NCI-H2029 treated with DMSO at 0.1 percent for 48 hours (cell line): Measurements from ENCODE around the gene PRKCI.
"Not testable (repeated sequence)": the region's sequence is repeated elsewhere in the genome, so short reads cannot be mapped to it uniquely, and the experiment has no call there.

Source experiments
- DNase-seq: peaks from one replicate; lab custom pipeline; 2025; lab: John Stamatoyannopoulos, UW

The PRKCI gene

DNA sequence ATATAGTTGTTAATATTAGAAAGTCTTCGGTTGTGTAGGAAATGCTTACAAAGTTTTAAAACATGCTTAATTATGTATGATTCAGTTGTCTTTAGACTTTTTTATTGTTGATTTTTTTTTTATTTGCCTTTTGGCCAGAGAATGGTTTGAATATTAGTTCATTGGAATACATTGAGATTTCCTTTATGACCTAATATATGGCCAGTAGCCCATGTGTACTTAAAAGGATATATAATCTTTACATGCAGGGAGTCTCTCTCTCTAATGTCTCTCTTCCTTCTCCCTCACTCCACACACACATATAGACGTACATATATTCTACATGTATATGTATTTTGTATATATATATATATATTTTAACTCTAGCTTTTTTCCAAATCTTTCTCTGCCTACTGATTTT, 68.0 kb downstream of the PRKCI start:
- DNase-seq, result no peak

DNA sequence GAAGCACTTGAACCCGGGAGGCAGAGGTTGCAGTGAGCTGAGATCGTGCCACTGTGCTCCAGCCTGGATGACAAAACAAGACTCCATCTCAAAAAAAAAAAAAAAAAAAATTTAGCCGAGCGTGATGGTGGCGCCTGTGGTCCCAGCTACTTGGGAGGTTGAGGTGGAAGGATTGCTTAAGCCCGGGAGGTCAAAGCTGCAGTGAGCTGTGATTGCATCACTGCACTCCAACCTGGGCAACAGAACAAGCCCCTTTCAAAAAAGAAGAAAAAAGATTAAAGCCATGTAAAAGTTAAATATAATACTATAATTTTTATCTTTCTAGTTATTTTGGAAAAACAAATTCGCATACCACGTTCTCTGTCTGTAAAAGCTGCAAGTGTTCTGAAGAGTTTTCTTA, 73.4 kb downstream of the PRKCI start:
- no peak for DNase-seq

DNA sequence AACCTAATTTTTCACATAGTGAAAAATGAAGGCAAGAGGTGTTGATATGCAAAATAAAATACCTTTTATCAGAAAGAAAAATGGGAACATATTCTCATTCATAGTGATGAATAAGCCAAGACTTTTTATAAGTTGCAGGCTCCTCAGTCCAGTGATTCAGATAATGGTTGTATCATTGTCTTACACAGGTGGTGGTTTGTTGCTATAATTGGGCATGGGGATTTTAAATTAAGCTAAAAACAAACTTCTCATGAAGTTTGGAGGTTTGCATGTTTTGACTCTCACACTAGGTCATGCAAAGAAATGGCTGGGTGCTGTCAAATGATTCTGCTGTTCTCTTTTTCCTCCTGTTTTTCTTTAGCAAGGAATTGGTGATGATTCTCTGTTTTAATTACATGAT, 74.5 kb downstream of the PRKCI start:
- DNase-seq, result no peak

DNA sequence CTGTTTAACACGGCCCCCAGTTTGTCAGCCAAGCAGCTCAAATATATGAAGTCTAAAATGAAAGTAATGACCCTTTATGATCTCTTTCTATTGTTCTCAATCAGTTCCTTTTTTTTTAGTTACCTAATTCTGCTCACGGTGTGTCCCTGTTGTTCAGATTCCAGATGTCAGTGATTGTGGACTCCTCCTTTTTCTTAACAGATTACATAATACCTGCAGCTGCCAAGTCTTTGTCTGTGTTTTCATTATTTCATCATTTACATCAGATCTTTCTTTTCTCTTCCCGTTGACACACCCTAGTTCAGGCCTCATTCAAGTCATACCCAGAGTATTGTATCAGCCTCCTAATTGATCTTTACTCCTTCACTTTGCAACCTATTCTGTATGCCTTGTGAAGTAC, 79.2 kb downstream of the PRKCI start:
- DNase-seq, result peak; percentile 6

DNA sequence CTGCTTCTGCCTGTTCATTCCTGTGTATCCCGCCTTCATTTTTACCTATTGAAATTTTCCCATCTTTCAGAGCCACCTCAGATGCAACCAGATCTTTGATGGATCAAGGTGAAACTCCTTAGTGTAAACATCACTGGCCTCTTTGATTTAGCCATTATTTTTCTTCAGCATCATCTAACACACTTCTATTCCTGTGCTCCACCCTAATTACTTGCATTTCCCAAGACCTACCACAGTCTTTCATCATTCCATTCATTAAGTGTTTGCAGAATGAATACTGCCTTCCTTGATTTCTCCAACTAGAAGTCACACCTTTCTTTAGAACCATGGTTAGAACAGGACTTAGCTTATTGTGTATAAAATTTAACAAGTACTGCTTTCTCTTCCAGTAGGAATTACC, 79.8 kb downstream of the PRKCI start:
- no peak for DNase-seq

DNA sequence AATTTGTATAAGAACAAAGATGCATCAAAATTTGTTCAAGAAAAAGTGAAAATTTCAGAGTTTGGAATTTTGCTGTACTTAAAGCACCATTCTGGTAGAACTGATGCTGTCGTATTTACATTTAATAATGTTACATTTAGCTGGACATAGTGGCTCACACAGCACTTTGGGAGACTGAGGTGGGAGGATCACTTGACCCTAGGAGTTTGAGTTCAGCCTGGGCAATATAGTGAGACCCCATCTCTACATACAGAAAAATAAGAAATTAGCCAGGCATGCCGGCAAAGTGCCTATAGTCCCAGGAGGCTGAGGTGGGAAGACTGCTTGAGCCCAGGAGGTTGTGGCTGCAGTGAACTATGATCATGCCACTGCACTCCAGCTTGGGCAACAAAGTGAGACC, 83.8 kb downstream of the PRKCI start:
- DNase-seq, result no peak

DNA sequence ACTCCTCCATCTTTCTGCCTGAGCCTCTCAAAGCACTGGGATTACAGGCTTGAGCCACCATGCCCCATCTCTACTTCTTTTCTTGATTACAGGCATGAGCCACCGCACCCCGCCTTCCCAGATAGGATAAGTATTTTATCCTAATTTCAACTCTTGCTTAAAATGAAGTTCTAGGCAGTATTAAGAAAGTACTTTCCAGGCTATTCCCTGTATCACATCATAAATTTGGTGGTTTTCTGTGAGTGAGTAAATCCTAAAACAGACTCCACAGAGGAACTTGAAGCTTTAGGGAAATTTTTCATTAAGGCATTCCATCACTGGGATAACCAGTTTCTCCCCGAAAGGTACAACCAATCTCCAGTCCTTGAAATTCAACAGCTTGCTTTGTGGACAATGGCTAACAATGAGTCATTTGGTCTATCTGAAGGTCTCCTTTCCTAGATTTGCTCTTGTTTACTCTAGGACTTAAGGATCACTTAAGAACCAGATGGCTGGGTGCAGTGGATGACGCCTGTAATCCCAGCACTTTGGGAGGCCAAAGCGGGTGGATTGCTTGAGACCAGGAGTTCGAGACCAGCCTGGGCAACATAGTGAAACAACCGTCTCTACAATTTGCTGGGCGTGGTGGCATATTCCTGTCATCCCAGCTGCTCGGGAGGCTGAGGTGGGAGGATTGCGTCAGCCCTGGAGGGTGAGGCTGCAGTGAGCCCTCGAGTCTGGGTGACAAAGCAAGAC, 85.6 kb downstream of the PRKCI start:
- peak; percentile 22 for DNase-seq

DNA sequence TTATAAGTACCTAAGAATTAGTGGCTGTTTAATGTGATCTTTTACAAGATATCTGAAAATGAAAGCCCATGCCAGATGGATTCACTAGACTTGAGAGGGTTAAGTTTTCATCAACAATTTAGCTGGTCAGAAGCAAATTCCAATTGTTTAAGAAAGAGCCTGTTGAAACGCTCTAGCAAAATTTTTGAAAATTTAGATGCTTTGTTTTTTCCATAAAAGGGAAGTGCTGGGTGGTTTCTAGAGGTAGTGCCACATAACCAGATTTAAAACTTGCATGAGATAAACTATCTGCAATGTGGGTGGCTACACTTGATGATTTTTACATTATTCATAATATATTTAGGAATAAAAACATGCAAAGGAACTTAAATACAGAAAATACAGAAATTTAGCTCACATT, 86.8 kb downstream of the PRKCI start:
- DNase-seq, result no peak

DNA sequence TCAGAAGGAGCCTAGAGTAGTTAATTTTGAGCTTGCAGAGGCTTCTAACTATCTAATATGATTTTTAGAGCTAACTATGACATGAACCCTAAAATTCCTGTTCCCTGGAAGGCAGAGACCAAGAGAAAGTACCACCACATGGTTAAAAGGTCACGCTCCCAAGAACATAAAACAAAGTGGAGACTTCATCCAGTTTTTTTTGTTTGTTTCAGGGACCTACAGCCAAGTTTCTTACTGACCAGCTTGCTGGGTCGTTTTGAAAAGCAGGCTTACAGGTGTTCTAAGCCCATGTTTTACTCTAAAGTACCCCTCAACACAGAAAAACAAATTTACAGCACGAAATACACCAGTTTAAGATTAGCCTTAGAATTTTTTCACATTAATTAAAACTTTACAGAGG, 95.7 kb downstream of the PRKCI start:
- DNase-seq, result no peak

DNA sequence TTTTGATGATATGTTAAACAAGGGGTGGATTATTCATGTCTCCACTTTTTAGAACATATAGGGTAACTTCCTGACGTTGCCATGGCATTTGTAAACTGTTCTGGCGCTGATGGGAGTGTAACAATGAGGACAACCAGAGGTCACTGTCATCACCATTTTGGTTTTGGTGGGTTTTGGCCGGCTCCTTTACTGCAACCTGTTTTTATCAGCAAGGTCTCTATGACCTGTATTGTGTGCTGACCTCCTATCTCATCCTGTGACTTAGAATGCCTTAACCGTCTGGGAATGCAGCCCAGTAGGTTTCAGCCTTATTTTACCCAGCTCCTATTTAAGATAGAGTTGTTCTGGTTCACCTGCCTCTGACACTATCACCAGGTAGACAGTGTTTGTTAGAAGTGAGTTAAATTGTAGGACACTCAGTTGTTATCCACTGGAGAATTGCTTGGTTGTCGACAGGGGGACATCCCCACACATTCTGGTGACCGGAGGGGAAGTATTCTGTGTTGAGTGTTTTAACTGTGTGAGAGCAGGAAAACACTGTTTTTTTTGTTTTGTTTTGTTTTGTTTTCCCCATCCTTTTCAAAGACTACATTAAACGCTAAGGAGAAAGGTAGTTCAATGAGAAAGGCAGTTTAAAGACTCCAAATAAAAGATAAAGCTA, 98.4 kb downstream of the PRKCI start:
- no peak for DNase-seq

DNA sequence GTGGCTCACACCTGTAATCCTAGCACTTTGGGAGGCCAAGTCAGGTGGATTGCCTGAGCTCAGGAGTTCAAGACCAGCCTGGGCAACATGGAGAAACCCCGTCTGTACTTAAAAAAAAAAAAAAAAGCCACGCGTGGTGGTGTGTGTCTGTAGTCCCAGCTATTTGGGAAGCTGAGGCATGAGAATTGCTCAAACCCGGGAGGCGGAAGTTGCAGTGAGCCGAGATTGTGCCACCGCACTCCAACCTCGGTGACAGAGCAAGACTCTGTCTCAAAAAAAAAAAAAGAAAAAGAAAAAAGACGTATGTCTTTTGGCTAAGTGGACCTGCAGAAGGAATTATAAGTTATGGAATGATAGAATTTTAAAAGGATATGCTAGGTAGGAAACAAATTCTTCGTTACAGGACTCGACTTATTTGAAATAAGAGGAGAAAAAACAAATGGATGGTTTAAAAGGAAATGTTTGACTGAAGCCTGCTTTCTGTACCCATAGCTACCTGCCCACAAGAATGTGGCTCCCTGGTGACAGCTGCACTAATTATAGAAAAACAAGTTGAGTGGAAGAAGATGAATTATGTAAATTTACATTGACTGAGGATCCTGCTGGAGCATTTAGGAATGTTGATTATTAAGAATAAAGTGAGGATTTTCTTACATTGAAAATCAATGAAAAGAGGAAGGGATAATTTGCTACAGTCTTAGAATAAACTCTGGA, 99.3 kb downstream of the PRKCI start:
- DNase-seq, result peak; percentile 7

DNA sequence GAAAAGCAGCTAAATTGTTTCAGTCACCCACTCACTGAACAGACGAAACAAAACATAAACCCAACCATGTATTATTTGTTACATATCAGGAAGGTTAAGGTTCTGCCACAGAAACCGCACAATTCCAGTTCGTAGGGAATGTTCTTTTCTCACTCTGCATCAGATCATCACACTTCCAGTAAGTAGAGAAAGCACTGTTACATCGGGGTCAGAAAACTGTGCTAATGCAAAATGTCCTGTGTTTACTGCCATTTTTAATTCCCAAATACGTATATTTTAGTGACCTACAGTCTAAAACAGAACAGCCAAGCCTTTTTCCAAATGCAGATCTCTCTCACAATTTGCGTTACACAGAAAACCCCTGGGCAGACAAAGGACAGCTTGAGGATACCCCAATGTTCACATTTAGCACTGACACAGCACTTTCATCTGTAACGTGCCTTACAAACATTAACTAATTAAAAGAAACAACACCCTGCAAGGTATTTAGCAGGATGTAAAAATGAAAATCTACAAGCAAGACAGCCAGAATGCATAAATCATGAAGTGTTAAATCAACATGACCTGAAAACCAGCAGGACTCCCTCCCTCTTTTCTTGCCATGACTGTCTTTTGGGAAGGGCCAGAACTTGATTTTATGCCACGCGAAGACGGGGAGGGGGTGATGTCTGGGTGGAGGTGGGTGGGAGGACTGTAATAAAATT, 100.5 kb downstream of the PRKCI start:
- DNase-seq, result no peak

DNA sequence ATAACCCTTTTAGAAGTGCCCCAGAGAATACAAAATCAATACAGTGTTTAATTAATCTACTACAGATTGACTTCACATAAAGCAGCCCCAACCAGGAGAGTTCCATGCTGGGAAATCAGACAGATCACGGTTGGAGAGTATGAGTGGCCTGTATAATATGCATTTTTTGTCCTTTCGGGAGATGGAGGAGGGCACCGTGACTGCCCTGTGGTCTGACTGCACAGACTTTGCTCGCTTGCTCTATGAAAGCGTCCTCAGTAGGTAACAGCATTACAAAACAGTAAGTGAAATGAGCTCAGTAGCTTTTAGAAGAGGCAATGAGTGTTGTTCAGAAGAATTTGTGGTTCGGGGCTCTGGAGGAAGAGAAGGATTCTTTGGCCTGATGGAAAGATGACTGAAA, 101.1 kb downstream of the PRKCI start:
- DNase-seq, result no peak

DNA sequence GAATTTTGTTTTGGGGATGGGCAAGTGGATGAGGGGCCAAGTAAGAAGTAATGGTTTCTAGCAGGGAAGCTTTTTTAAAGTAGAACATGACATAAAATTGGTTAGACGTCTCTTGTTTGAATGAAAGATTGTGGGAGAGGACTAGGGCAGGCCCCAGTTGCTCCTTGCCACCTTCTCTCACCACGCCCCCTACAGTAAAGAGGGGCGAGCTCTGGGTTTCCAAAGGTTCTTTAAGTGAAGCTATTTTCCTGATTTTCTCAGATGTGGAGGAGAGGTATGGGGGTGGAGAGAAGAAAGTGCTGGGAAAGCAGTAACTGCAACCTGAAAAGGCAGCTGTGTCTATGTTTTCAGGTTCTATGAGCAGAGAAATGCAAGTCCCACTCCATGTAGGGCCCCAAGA, 102.7 kb downstream of the PRKCI start:
- DNase-seq, result no peak

DNA sequence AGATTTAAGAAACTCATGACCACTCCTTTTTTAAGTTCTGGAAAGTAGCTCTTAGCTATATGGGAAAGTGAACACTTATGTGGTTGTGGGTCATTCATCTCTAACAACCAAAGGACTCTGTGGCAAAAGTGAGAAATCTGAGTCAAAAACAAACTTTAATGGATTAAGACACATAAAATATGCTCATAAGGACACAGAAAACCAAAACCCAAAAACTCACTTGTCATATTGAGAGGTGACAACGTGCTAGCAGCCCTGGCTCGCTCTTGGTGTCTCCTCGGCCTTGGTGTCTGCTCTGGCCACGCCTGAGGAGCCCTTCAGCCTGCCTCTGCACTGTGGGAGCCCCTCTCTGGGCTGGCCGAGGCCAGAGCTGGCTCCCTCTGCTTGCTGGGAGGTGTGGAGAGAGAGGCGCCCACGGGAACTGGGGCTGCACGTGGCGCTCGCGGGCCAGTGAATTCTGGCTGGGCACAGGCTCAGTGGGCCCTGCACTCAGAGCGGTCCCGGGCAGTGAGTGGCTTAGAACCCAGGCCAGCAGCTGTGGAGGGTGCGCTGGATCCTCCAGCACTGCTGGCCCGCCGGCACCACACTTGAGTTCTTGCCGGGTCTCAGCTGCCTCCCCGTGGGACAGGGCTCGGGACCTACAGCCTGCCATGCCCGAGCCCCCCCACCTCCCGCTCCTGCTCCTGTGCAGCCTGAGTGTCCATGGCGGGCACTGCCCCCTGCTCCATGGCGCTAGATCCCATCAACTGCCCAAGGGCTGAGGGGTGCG, 105.0 kb downstream of the PRKCI start:
- no peak for DNase-seq

DNA sequence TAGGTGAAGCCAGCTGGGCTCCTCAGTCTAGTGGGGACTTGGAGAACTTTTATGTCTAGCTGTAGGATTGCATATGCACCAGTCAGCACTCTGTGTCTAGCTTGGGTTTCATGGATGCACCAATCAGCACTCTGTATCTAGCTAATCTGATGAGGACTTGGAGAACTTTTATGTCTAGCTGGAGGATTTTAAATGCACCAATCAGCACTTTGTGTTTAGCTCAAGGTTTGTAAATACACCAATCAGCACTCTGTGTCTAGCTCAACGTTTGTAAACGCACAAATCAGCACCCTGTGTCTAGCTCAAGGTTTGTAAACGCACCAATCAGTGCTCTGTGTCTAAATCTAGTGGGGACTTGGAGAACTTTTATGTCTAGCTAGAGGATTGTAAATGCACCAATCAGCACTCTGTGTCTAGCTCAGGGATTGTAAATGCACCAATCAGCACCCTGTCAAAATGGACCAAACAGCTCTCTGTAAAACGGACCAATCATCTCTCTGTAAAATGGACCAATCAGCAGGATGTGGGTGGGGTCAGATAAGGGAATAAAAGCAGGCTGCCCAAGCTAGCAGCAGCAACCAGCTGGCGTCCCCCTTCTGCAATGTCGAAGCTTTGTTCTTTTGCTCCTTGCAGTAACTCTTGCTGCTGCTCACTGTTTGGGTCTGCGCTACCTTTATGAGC, 105.8 kb downstream of the PRKCI start:
- not testable (repeated sequence) for DNase-seq

DNA sequence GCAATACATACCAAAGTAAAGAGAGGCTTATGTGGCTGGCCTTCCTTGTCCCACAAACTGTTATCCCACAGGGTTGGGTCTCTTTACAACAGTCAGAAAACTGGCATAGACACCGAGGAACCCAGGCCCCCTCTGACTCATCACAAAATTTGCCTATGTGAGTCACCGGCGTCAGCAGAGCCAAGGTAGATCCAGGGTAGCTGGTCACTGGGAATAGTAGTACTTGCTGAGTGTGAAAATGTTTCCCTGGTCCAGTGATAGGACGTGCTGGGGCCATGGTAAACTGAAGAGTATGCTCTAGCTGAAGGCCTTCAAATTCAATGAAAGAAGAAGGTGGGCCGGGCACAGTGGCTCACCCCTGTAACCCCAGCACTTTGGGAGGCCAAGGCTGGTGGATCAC, 108.1 kb downstream of the PRKCI start:
- DNase-seq, result no peak

DNA sequence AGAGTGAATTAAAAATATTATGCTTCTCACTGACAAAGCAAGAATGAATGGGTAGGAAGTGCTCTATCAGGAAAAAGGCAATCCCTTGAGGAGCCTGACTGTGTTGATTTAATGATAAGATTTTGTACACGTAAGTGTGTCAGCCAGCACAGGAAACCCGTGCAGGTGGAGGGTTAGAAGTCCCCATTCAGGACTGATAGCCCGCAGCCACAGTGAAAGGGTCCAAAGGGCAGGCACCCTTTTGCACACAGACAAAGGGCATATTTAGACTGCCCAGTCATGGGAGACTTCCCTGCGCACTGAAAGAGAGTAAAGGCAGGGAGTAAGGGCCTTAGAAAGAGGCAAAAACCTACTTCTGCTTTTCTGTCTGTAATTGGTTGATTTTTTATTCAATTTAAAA, 108.9 kb downstream of the PRKCI start:
- no peak for DNase-seq

DNA sequence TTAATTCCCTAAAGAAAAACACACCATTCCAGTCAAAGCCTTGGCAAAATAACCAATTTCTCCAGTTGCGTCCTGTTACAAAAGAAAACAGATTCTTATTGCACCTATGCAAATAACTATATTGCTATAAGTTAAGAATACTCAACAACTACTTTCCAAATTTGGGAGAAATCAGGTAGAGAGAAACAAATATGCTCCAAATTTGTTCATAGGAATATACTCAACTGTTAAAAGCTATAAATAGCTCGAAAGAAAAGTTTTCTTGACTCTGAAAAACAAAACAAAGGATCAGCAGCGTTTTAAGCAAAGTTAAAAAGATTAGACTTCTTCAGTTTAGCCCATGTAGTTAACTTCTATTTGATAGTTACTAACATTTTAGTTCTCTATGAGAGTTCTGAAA, 115.2 kb downstream of the PRKCI start:
- no peak for DNase-seq

DNA sequence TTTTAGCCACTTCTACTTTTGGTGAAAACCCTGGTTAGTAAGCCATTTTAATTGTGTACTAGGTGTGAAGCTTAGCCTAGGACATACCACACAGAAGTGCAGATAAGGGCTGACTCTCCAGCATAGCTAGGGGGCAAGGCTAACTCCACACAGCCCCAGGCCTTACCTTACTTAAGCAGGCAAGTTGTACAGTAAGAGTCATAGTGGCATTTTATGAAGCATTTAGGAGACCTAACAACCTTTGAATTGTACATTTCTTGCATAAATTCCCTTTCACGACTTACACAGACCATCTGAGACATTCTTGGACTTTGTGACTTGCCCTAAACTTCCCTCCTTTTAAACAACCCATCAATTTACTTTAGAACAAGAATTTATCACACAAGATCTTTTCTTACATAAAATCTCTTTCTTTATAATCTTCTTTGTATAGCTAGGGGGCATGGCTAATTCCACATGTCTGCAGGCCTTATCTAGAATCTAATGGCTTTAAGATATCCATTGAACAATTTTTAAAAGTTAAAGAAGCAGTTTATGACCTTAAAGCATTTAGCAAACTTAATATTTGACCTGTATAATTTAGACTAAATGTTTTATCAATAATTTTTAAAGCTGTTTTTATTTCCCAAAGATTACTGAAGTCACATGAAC, 116.6 kb downstream of the PRKCI start:
- no peak for DNase-seq

DNA sequence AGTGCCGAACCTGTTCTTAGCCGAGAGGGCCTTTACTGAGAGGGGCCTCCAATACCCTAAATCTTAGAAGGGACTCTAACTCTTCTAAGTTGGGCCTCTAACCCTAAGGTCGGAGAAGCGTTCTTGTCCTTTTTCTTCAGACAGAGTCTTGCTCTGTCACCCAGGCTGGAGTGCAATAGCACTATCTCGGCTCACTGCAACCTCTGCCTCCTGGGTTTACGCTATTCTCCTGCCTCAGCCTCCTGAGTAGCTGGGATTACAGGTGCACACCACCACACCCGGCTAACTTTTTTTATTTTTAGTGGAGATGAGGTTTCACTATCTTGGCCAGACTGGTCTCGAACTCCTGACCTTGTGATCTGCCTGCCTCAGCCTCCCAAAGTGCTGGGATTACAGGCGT, 120.0 kb downstream of the PRKCI start:
- DNase-seq, result not testable (repeated sequence)
